ENCODE measurements around the gene GAN.
"Not testable (repeated sequence)": the region's sequence is repeated elsewhere in the genome, so short reads cannot be mapped to it uniquely, and the experiment has no call there.

Gene GAN

GRCh38 chr16:81310045-81310644 is 4.6 kb upstream of the GAN start:
- no peak for DNase-seq (ENCODE audit: low spot score)

- no peak for DNase-seq (ENCODE audit: low spot score)
Observed at GRCh38 chr16:81311762-81312161, 3.0 kb upstream of the GAN start.

- no peak for DNase-seq (ENCODE audit: low spot score)
Observed at GRCh38 chr16:81313701-81314602, 810 bp upstream of the GAN start.

- DNase-seq (ENCODE audit: low spot score): peak; percentile 36
Observed at GRCh38 chr16:81315271-81316175, 761 bp downstream of the GAN start.

GRCh38 chr16:81316176-81316496 is 1.4 kb downstream of the GAN start:
- DNase-seq (ENCODE audit: low spot score): no peak

- DNase-seq (ENCODE audit: low spot score): no peak
Observed at GRCh38 chr16:81318711-81319110, 3.9 kb downstream of the GAN start.

- DNase-seq (ENCODE audit: low spot score): no peak
Observed at GRCh38 chr16:81319221-81319912, 4.6 kb downstream of the GAN start.

GRCh38 chr16:81321039-81321438 is 6.3 kb downstream of the GAN start:
- no peak for DNase-seq (ENCODE audit: low spot score)

GRCh38 chr16:81321536-81321935 is 6.8 kb downstream of the GAN start:
- no peak for DNase-seq (ENCODE audit: low spot score)

GRCh38 chr16:81324808-81325207 is 10.0 kb downstream of the GAN start:
- no peak for DNase-seq (ENCODE audit: low spot score)

- peak; percentile 47 for DNase-seq (ENCODE audit: low spot score)
Observed at GRCh38 chr16:81327011-81327410, 12.2 kb downstream of the GAN start.

DNA sequence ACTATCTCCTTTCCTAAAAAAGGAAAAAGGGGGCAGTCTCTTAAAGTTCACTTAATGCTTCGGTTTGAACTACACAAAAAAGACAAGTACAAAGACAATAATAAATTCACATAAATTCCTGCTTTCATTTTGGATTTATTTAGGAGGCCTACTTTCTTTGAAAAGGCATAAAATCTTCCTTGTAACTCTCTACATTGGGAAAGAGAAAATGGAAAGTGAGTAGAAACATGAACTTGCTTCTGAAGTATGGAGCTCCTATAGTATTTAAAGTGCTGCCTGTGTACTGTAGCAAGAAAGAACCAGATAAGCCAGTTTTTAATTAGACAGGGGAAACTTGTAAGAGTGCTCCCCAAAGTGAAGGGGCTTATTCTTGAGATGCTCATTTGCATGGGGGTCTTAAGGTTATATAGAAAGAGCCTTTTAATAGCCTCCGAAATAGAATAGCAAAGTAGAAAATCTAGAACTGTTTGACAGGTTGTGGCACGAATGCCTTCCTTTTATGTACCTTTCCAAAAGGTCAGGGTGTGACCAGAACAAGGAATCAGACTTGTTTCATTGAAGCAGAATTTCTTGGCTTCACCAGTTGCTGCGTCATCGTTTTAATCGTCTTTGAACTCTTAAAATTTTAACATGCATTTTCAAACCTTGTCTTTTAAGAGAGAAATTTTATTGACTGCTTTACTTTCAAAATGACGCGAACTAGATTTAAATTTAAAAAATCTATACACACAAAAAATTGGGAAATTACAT is 12.9 kb downstream of the GAN start:
- DNase-seq (ENCODE audit: low spot score): no peak

DNA sequence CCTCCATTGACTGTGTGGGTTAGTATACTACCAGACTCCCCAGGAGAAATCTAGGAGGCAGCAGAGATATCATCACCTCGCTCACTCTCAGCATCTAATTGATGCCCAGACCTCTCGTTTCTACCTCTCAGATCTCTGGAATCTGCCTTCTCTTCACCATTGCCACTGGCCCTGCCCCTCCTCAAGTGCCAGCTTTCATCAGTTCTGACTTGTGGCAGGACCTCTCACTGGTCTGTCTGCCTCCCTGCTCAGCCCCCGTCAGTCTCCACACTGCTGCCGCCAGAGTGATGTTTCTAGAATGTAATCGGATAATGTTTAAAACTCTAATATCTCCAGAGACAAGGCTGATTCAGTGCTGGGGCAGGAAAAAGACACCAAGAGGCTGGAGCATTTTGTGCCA is 15.2 kb downstream of the GAN start:
- no peak for DNase-seq (ENCODE audit: low spot score)

DNA sequence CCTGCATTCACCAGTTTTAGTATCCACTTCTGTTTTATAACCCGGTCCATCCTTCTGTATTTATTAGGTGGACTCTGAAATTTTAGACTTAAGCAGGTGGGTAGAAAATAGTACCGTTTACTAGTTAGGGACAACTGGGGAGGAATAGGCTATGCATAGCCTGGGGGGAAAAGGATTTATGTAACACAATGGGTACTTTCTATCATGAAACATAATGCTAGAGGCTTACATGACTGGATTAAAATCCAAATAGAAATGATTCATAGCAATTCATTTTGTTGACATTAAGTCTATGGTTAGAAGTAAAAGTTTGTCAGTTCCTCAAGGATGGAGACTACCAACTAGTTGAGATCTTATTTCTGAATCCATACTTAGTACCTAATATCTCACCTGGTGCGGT is 18.6 kb downstream of the GAN start:
- DNase-seq (ENCODE audit: low spot score): no peak

DNA sequence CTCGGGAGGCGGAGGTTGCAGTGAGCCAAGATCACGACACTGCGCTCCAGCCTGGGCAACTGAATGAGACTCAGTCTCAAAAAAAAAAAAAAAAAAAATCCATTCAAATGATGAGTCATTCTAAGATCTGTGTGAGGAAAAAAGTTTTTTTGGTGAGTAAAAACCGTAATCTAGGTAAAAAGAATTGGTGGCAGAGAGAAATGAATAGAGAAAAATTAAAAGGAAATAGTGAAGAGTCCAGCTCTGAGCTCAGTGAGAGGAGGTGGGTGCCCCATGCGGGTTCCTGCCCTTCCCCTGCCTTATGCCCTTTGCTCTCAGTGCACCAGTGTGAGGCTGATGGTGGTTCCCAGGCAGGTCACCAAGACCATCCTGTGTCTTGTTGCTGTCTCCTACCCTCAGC is 20.9 kb downstream of the GAN start:
- no peak for DNase-seq (ENCODE audit: low spot score)

GRCh38 chr16:81337097-81337496 is 22.3 kb downstream of the GAN start:
- no peak for DNase-seq (ENCODE audit: low spot score)

- DNase-seq (ENCODE audit: low spot score): not testable (repeated sequence)
Observed at GRCh38 chr16:81345172-81345571, 30.4 kb downstream of the GAN start.

- DNase-seq (ENCODE audit: low spot score): no peak
Observed at GRCh38 chr16:81347425-81347824, 32.7 kb downstream of the GAN start.

- no peak for DNase-seq (ENCODE audit: low spot score)
Observed at GRCh38 chr16:81349608-81350305, 35.0 kb downstream of the GAN start.

DNA sequence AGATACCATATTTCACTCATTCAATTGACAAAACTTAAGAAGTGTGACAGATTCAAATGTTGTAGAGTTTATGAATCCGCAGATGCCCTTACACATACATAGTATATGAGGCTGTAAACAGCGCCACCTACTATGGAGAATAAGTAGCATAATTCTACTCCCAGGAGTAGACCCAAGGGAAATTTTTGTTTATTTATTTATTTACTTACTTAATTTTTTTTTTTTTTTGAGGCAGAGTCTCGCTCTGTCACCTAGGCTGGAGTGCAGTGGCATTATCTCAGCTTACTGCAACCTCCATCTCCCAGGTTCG is 35.5 kb downstream of the GAN start:
- DNase-seq (ENCODE audit: low spot score): no peak

DNA sequence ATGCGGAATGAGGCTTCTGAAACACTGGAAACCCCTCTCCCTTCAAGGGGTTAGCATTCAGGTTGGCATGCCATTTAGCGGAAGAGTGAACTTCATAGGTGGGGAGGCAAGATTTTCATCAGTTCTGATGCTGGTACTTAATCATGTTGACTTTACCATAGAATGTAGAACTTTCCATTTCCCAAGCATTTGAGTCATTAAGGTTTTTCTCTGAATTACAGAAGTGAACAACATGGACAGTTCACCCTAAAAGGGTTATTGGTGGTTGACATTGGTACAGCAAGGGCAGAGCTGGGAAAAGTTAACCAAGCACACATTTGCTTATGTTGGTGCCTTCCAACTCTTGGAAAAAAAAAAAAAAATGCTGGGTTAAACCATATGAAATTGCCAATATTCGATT is 39.1 kb downstream of the GAN start:
- no peak for DNase-seq (ENCODE audit: low spot score)
